Heart left ventricle (tissue), 16 donors: Measurements from ENCODE around the gene MYDGF. TPM values are rescaled to one million over a fixed set of nuclear protein-coding genes. Genes with fewer than 3 reads are reported as not detected.

Experiments
- ATAC-seq, 4 donors: fragments of 200-7000 bp; cut with Tn5 transposase; one replicate each; pipeline ENCODE4 v1.9.1; 2020 to 2022; ENCODE audit warnings: moderate library complexity in 4 of 4, mild to moderate bottlenecking in 3 of 4, moderate number of reproducible peaks in 1 of 4
- DNase-seq, 5 donors: peaks; one replicate each; pipeline ENCODE4 v3.0.0-alpha.2; 2020
- H3K27ac ChIP-seq, 12 donors: fragments of 200-600 bp; sonication (generic) in 4 of 12; one replicate each; pipeline versions ENCODE4 v1.5.0 to v1.8.0; 2016 to 2022; ENCODE audit warnings: mild to moderate bottlenecking in 2 of 12
- H3K27me3 ChIP-seq, 9 donors: fragments of 200-600 bp; sonication (generic) in 2 of 9; one replicate each; pipeline versions ENCODE4 v1.5.1 to v1.8.0; 2016 to 2022; ENCODE audit warnings: mild to moderate bottlenecking in 3 of 9
- H3K36me3 ChIP-seq, 9 donors: fragments of 200-600 bp; sonication (generic) in 2 of 9; one replicate each; pipeline versions ENCODE4 v1.5.0 to v1.8.0; 2018 to 2022; ENCODE audit warnings: mild to moderate bottlenecking in 2 of 9
- H3K4me1 ChIP-seq, 12 donors: fragments of 200-600 bp; sonication (generic) in 4 of 12; one replicate each; pipeline versions ENCODE4 v1.5.0 to v1.8.0; 2016 to 2022; ENCODE audit warnings: mild to moderate bottlenecking in 3 of 12
- H3K4me3 ChIP-seq, 12 donors: fragments of 200-600 bp; sonication (generic) in 4 of 12; one replicate each; pipeline versions ENCODE4 v1.5.0 to v1.8.0; 2017 to 2022; ENCODE audit warnings: mild to moderate bottlenecking in 9 of 12, moderate library complexity in 4 of 12
- H3K9me3 ChIP-seq, 12 donors: fragments of 200-600 bp; sonication (generic) in 4 of 12; one replicate each; pipeline versions ENCODE4 v1.5.0 to v1.8.0; 2016 to 2022; ENCODE audit warnings: mild to moderate bottlenecking in 1 of 12
- POLR2A ChIP-seq, 2 donors: fragments of 450-650 bp; IDR thresholded peaks; one replicate each; pipeline ENCODE4 v1.6.1; 2017; ENCODE audit warnings: antibody characterized with exemption in 2 of 2, mild to moderate bottlenecking in 2 of 2, moderate library complexity in 2 of 2
- WGBS, 4 donors: extraction: QIAGEN DNeasy Blood & Tissue Kit in 2 of 4; methylation state at CpG; one replicate each; pipeline versions ENCODE4 v1.1.5 to v1.1.7; 2013 to 2018; 5-methylcytosine and 5-hydroxymethylcytosine counted together
- intact Hi-C, 10 donors: fragments of 100-400 bp; cut with DNase I; formaldehyde crosslinking; loops; one replicate each; pipeline versions ENCODE4 v1.11.1 to v1.14.2; 2022
- polyA plus RNA-seq, 2 donors: library from polyadenylated mRNA; stranded (reverse); fragments of 200-250 nt; gene quantifications; one replicate each; pipeline ENCODE4 v1.2.3, GENCODE V29; 2013
- total RNA-seq, 9 donors: library from RNA; depleted of rRNA in 2 of 9; stranded (reverse); fragments of >200 nt in 2 of 9; fragmentation: NEBNext Ultra II Directional in 3 of 9; extraction: Animal tissue kit (Norgen Biotek cat#: 25700) in 3 of 9; gene quantifications; one replicate each; pipeline versions ENCODE4 v1.1.0 to v1.2.4, GENCODE V29; 2016 to 2023
- TF ChIP-seq, protein P1 (sequence below), 12 donors: fragments of 200-600 bp; sonication (generic) in 4 of 12; IDR thresholded peaks; one replicate each; pipeline versions ENCODE4 v1.5.0 to v1.8.0; 2018 to 2022; ENCODE audit warnings: antibody characterized with exemption in 12 of 12, mild to moderate bottlenecking in 5 of 12
- donor health status: ischemic (EF 13 %, LVEDD 7.1; RV severe dilation, severe dysfunction).
- donor health status: healthy with polysubstance abuse.
- donor health status: DM: no; HTN: yes; CAD: no.
- donor health status: DM: no; HTN: no; CAD: no.
- donor health status: ischemic (EF 25% LVEDD 6.9; RV normal size, moderate dysfunction).
- donor health status: ischemic (EF 25% LVEDD 5.7; RV mildly dilated, moderate dysfunction).
- donor health status: healthy.
- donor health status: DM: yes; HTN: yes; CAD: no.
- donor health status: ischemic (EF 35%, LVEDD 5.7; RV mildly dilated, moderate dysfunction).
- donor health status: nonischemic (EF 11% LVEDD 7.7; RV severe dilation, severe dysfunction).
- donor health status: DM: yes; HTN: yes; CAD: no.
- donor health status: PGD.
- donor health status: ischemic (EF 29% LVEDD 5.4; RV normal size, mild dysfunction).
- donor health status: nonischemic (EF 23%, LVEDD 6.1; RV moderate dilation, normal function).

MYDGF gene
- total and polyA plus RNA-seq, 11 donors = 19.1 to 201 (median 25.8) TPM

DNA sequence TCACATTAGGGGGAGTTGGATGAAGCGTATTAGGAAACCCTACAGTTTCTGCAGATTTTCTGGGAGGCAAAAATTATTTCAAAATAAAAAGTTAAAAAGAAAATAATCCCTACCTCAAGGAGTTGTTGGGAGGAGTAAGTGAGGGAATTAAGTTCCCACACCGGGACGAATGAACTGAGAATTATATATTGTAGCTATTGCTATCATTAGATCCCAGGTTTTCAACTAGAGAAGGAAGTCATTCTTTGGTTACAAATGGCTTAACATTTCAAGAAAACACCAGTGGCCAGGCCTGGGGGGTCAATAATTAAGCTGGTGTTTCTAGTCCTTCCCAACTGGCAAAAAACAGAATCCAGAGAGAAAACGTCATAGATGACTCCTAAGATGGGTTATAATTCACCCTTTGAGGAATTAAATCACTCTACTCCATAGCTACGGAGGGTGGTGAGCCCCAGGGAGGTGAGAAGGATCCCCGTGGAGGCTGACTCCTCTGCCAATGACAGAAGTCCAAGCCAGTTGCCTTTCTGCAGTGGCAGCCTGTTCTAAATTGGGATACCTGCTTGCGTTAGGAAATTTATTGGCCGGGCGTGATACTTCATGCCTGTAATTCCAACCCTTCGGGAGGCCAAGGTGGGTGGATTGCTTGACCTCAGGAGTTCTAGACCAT is 1.2 kb upstream of the MYDGF start:
- no peak for TF ChIP-seq POLR2A (IDR thresholded peaks at IDR 0.05)
- TF ChIP-seq, protein P1, sequence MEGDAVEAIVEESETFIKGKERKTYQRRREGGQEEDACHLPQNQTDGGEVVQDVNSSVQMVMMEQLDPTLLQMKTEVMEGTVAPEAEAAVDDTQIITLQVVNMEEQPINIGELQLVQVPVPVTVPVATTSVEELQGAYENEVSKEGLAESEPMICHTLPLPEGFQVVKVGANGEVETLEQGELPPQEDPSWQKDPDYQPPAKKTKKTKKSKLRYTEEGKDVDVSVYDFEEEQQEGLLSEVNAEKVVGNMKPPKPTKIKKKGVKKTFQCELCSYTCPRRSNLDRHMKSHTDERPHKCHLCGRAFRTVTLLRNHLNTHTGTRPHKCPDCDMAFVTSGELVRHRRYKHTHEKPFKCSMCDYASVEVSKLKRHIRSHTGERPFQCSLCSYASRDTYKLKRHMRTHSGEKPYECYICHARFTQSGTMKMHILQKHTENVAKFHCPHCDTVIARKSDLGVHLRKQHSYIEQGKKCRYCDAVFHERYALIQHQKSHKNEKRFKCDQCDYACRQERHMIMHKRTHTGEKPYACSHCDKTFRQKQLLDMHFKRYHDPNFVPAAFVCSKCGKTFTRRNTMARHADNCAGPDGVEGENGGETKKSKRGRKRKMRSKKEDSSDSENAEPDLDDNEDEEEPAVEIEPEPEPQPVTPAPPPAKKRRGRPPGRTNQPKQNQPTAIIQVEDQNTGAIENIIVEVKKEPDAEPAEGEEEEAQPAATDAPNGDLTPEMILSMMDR (IDR thresholded peaks at IDR 0.05) = no peak
- Histone ChIP-seq H3K27ac (peak overlapping the region in 11 of 12 donors; percentile 48 to 85 (median 76)), H3K4me1 (peaks cover 0 to 30% (median 20%) of the 10 kb centered on the region in 12 donors), H3K36me3 (peaks cover 0 to 43% (median 31%) of the 10 kb centered on the region in 9 donors), H3K9me3 (no peaks in the 10 kb centered on the region), H3K4me3 (no peak overlapping the region), H3K27me3 (no peaks in the 10 kb centered on the region)
- DNase-seq (peak in 2 of 5 donors; percentile 49 to 67), ATAC-seq (peak in 3 of 4 donors; percentile 5 to 25 (median 7))
- 46 to 57% (median 53%) methylated on average over 10 of the region's 10 CpGs for WGBS, 4 donors
- intact Hi-C loops = loop anchor here in 3 of 10 donors (5.0 kb wide), 2 partner anchors 36 to 51 kb away; partner anchors contain the start of gene DPP9 (in 1 of the 3)

DNA sequence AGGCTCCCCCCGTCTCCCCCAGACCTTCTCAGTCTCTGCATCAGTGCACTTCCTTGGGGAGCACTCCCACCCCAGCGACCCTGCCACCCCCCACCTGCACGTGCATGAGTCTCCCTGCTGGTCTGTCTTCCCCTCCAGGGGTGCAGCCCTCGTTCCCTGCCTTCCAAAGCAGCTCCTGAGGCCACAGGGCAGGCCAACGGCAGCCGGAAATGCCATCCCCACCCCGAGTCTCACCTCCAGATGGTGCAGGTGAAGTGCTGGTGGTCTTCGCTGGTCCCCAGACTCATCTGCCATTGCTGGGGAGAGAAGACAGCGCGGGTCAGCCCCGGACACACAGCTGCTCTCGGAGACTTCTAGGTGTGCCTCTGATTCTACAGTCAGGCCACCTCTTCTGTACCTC is 5.5 kb downstream of the MYDGF start:
- Histone ChIP-seq H3K4me3 (no peak overlapping the region), H3K36me3 (peaks cover 0 to 85% (median 66%) of the 10 kb centered on the region in 9 donors), H3K27me3 (no peaks in the 10 kb centered on the region), H3K4me1 (peaks cover 0 to 17% (median 15%) of the 10 kb centered on the region in 12 donors), H3K27ac (no peak overlapping the region), H3K9me3 (no peaks in the 10 kb centered on the region)
- DNase-seq = no peak
- intact Hi-C loops = loop anchor here in 1 of 10 donors (5.0 kb wide), 1 partner anchor 58 kb away; the partner anchor contains the start of gene DPP9
- TF ChIP-seq, protein P1 (IDR thresholded peaks at IDR 0.05) = no peak
- no peak for TF ChIP-seq POLR2A (IDR thresholded peaks at IDR 0.05)
- no peak for ATAC-seq
- WGBS, 4 donors = 89 to 94% (median 90%) methylated on average over 11 to 12 of the region's 12 CpGs

DNA sequence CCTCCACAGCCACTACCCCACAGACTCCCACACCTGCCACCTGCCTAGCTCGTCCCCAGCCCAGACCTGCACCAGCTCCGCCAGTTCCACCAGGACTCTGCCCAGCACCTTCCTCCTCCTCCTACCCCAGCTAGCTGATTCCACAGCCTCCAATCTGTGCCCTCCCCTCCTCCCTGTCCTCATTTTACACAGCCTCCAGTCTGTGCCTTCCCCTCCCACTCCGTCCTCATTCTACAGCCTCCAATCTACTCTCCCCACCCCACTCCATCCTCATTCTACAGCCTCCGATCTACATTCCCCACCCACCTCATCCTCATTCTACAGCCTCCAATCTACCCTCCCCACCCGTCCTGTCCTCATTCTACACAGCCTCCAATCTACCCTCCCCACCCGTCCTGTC is 7.3 kb downstream of the MYDGF start:
- DNase-seq = peak in 1 of 5 donors; percentile 21
- 91 to 93% (median 92%) methylated on average over 6 of the region's 6 CpGs for WGBS, 4 donors
- H3K36me3 ChIP-seq = peaks cover 5 to 90% (median 71%) of the 10 kb centered on the region in 9 donors
- no peak overlapping the region for H3K27ac ChIP-seq
- no peaks in the 10 kb centered on the region for H3K27me3 ChIP-seq
- H3K4me3 ChIP-seq = no peak overlapping the region
- H3K9me3 ChIP-seq = peaks cover 0 to 13% (median 4%) of the 10 kb centered on the region in 12 donors
- intact Hi-C loops = no loop called here
- no peak for TF ChIP-seq POLR2A (IDR thresholded peaks at IDR 0.05)
- ATAC-seq = no peak
- H3K4me1 ChIP-seq = peaks cover 0 to 3% (median 0%) of the 10 kb centered on the region in 12 donors

DNA sequence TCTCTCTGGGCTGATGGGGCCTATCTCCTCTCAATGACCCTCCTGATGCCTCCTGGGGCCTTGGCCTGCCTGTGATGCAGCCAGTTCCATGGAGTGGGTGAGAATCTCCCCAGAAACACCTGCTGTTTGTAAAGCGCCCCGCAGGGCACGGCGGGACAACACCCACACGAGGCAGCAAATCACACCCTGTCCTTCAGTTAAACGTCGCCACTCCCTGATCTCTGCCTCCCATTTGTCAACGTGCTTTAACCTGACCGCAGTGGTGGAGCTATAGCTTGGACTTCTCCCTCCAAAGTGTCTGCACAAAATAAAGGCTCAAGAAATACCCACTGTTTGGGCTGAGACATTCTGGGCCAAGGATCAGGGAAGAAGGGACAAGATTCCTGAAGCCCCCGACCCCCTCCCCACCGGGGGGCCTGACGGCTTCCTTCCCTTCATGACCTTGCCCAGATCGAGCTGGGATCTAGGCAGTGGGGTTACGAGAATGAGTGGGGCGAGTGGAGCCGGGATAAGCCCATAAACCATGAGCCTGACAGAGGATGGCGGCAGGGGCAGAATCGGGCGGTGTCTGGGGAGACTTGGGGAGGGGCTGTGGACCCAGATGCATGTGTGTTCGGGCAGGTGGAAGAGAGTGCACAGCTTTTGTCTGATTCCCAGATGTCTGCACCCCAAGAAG is 8.0 kb downstream of the MYDGF start:
- TF ChIP-seq POLR2A (IDR thresholded peaks at IDR 0.05) = no peak
- TF ChIP-seq, protein P1 (IDR thresholded peaks at IDR 0.05) = no peak
- WGBS, 4 donors = 80 to 86% (median 83%) methylated on average over 19 to 20 of the region's 20 CpGs
- intact Hi-C loops = no loop called here
- Histone ChIP-seq H3K9me3 (peaks cover 0 to 14% (median 4%) of the 10 kb centered on the region in 12 donors), H3K4me1 (no peaks in the 10 kb centered on the region), H3K4me3 (no peak overlapping the region), H3K27me3 (no peaks in the 10 kb centered on the region), H3K36me3 (peaks cover 5 to 90% (median 71%) of the 10 kb centered on the region in 9 donors), H3K27ac (no peak overlapping the region)
- no peak for ATAC-seq
- DNase-seq = no peak
